GM21515 (cell line): ENCODE results near the gene PRR19.
"Not testable (repeated sequence)": the region's sequence is repeated elsewhere in the genome, so short reads cannot be mapped to it uniquely, and the experiment has no call there.

Experiments used
- ATAC-seq: cut with Tn5 transposase; IDR thresholded peaks from one replicate; pipeline ENCODE4 v1.9.1; 2021; ENCODE audit not compliant: unreplicated experiment

The PRR19 gene

GRCh38 chr19:42301646-42302203, at the start of gene PRR19:
PRR19 (plus strand) TSS chr19:42302132; CDS start chr19:42309585, 7,453 bp downstream.
- ATAC-seq = peak; percentile 23

- ATAC-seq = no peak
Observed at GRCh38 chr19:42252365-42253244, 49.3 kb upstream of the PRR19 start.

GRCh38 chr19:42253245-42254088, 48.5 kb upstream of the PRR19 start:
- ATAC-seq = peak; percentile 15

GRCh38 chr19:42254089-42254849, 47.7 kb upstream of the PRR19 start:
- peak; percentile 29 for ATAC-seq

GRCh38 chr19:42254850-42255765, 46.8 kb upstream of the PRR19 start, which contains the start of gene ERF:
ERF (minus strand) TSS chr19:42255128; CDS start chr19:42254999, 129 bp downstream.
- ATAC-seq = peak; percentile 53

GRCh38 chr19:42255766-42256745, 45.9 kb upstream of the PRR19 start:
- ATAC-seq = no peak

GRCh38 chr19:42257842-42258241, 44.1 kb upstream of the PRR19 start:
- not testable (repeated sequence) for ATAC-seq

- ATAC-seq = no peak
Observed at GRCh38 chr19:42261763-42262162, 40.2 kb upstream of the PRR19 start.

GRCh38 chr19:42266105-42266504, 35.8 kb upstream of the PRR19 start:
- ATAC-seq = not testable (repeated sequence)

GRCh38 chr19:42266928-42267603, 34.9 kb upstream of the PRR19 start:
- not testable (repeated sequence) for ATAC-seq

GRCh38 chr19:42267644-42268141, 34.2 kb upstream of the PRR19 start:
- no peak for ATAC-seq

GRCh38 chr19:42268142-42268703, 33.7 kb upstream of the PRR19 start:
- ATAC-seq = peak; percentile 50

- peak; percentile 72 for ATAC-seq
Observed at GRCh38 chr19:42268704-42269477, 33.0 kb upstream of the PRR19 start, which contains the start of gene CIC. CIC (plus strand) TSS chr19:42269252; CDS start chr19:42271784, 2,532 bp downstream.

- ATAC-seq = no peak
Observed at GRCh38 chr19:42269478-42270345, 32.2 kb upstream of the PRR19 start.

GRCh38 chr19:42270346-42271044, 31.4 kb upstream of the PRR19 start:
- no peak for ATAC-seq
